SU-DHL-6 (cell line): ENCODE data around the gene STEAP3.

ENCODE experiments used
- H2AFZ ChIP-seq: fragments of 200-600 bp; sonication (generic); 2 replicates; pipeline ENCODE4 v1.6.1; 2014; ENCODE audit warnings: low read depth, mild to moderate bottlenecking, moderate library complexity, mixed read lengths, antibody characterized with exemption, low read length; ENCODE audit not compliant: severe bottlenecking
- H3F3A ChIP-seq: fragments of 200-600 bp; shearing (Covaris generic); 2 replicates; pipeline ENCODE4 v1.6.0; 2016; ENCODE audit warnings: antibody characterized with exemption, mild to moderate bottlenecking; ENCODE audit not compliant: insufficient read depth
- H3K27ac ChIP-seq: fragments of 200-600 bp; sonication (generic); 2 replicates; pipeline ENCODE4 v1.5.1; 2016; ENCODE audit warnings: low read depth, mild to moderate bottlenecking, low read length, moderate library complexity, mixed read lengths
- H3K27me3 ChIP-seq: fragments of 200-600 bp; sonication (generic), shearing (Covaris generic); 2 replicates; pipeline ENCODE4 v1.6.0; 2014; ENCODE audit warnings: mild to moderate bottlenecking, low read length
- H3K36me3 ChIP-seq: fragments of 200-600 bp; sonication (generic); 2 replicates; pipeline ENCODE4 v1.6.1; 2014; ENCODE audit warnings: mild to moderate bottlenecking, low read length, mixed read lengths
- H3K4me2 ChIP-seq: fragments of 300-600, 200-600 bp; shearing (Covaris generic), sonication (generic); 2 replicates; pipeline ENCODE4 v1.6.0; 2014; ENCODE audit warnings: low read length, low read depth, mild to moderate bottlenecking; ENCODE audit not compliant: poor library complexity, severe bottlenecking
- H3K4me3 ChIP-seq: fragments of 200-600 bp; sonication (generic); 2 replicates; pipeline ENCODE4 v1.5.1; 2014; ENCODE audit warnings: antibody characterized with exemption, low read length, mild to moderate bottlenecking, mixed read lengths; ENCODE audit not compliant: insufficient read depth, poor library complexity, severe bottlenecking
- H3K79me2 ChIP-seq: fragments of 200-600 bp; sonication (generic); 2 replicates; pipeline ENCODE4 v1.6.1; 2014; ENCODE audit warnings: mild to moderate bottlenecking, low read length, moderate library complexity; ENCODE audit not compliant: insufficient read depth
- H3K9ac ChIP-seq: fragments of 200-600 bp; sonication (generic); 2 replicates; pipeline ENCODE4 v1.7.0; 2014; ENCODE audit warnings: mild to moderate bottlenecking, low read length
- H3K9me2 ChIP-seq: fragments of 200-600 bp; sonication (generic); replicated peaks from 2 replicates; pipeline ENCODE4 v1.6.1; 2014; ENCODE audit warnings: low read length; ENCODE audit not compliant: insufficient read depth
- H3K9me3 ChIP-seq: fragments of 200-600 bp; sonication (generic); 2 replicates; pipeline ENCODE4 v1.6.1; 2014; ENCODE audit warnings: low read length, mixed read lengths; ENCODE audit not compliant: insufficient read depth
- H4K20me1 ChIP-seq: fragments of 200-600 bp; sonication (generic); 2 replicates; pipeline ENCODE4 v1.6.1; 2014; ENCODE audit warnings: low read depth, mild to moderate bottlenecking, antibody characterized with exemption, low read length, moderate library complexity, mixed read lengths
- CTCF ChIP-seq: fragments of 200-600 bp; sonication (generic); IDR thresholded peaks from one replicate; pipeline ENCODE4 v1.5.1; 2017; ENCODE audit warnings: antibody characterized with exemption, mild to moderate bottlenecking, low read length, moderate library complexity; ENCODE audit not compliant: insufficient read depth, poor library complexity, severe bottlenecking
- EZH2phosphoT487 ChIP-seq: fragments of 200-600 bp; sonication (generic), shearing (Covaris generic); conservative IDR thresholded peaks from 2 replicates; pipeline ENCODE4 v1.6.1; 2018; ENCODE audit warnings: mild to moderate bottlenecking, antibody characterized with exemption, low read length, moderate library complexity, mixed read lengths

Gene STEAP3

GRCh38 chr2:119190321-119191111 is 33.1 kb upstream of the STEAP3 start:
- Histone ChIP-seq H3K9ac (no peak overlapping the region), H3K4me3 (no peak overlapping the region), H3K4me2 (no peak overlapping the region), H3F3A (no peaks in the 10 kb centered on the region), H3K79me2 (no peaks in the 10 kb centered on the region), H4K20me1 (no peaks in the 10 kb centered on the region), H3K27me3 (no peaks in the 10 kb centered on the region), H3K9me3 (no peaks in the 10 kb centered on the region), H3K9me2 (no peaks in the 10 kb centered on the region), H3K27ac (no peak overlapping the region), H3K36me3 (no peaks in the 10 kb centered on the region), H2AFZ (no peak overlapping the region)
- no peak for TF ChIP-seq EZH2phosphoT487
- TF ChIP-seq CTCF, result no peak

GRCh38 chr2:119192893-119193292 is 30.7 kb upstream of the STEAP3 start:
- Histone ChIP-seq H3K79me2 (no peaks in the 10 kb centered on the region), H3K36me3 (no peaks in the 10 kb centered on the region), H2AFZ (no peak overlapping the region), H3K9me3 (no peaks in the 10 kb centered on the region), H3K27me3 (no peaks in the 10 kb centered on the region), H4K20me1 (no peaks in the 10 kb centered on the region), H3K4me3 (no peak overlapping the region), H3K4me2 (no peak overlapping the region), H3K9me2 (no peaks in the 10 kb centered on the region), H3K9ac (no peak overlapping the region), H3F3A (no peaks in the 10 kb centered on the region), H3K27ac (no peak overlapping the region)
- TF ChIP-seq CTCF (no peak), EZH2phosphoT487 (no peak)

- H3K9me2 ChIP-seq, result no peaks in the 10 kb centered on the region
- H3K36me3 ChIP-seq, result no peaks in the 10 kb centered on the region
- H3K9ac ChIP-seq, result no peak overlapping the region
- H3K9me3 ChIP-seq, result no peaks in the 10 kb centered on the region
- no peak overlapping the region for H3K4me2 ChIP-seq
- no peaks in the 10 kb centered on the region for H3F3A ChIP-seq
- no peak overlapping the region for H3K27ac ChIP-seq
- no peak for TF ChIP-seq CTCF
- TF ChIP-seq EZH2phosphoT487, result no peak
- no peak overlapping the region for H3K4me3 ChIP-seq
- H3K27me3 ChIP-seq, result no peaks in the 10 kb centered on the region
- H4K20me1 ChIP-seq, result no peaks in the 10 kb centered on the region
- no peak overlapping the region for H2AFZ ChIP-seq
- H3K79me2 ChIP-seq, result no peaks in the 10 kb centered on the region
These were observed 28.6 kb upstream of the STEAP3 start for GRCh38 chr2:119195001-119195400.
